PC-9 (cell line): ENCODE data around the gene FLT4.

Source experiments
- CTCF ChIP-seq: fragments of 200-600 bp; sonication (generic); conservative IDR thresholded peaks from 2 replicates; pipeline ENCODE4 v1.6.1; 2017; ENCODE audit warnings: mixed run types, antibody characterized with exemption, mild to moderate bottlenecking, moderate library complexity
- EZH2 ChIP-seq: fragments of 200-600 bp; sonication (generic); IDR thresholded peaks from 2 replicates; pipeline ENCODE4 v1.8.0; 2017; ENCODE audit warnings: antibody characterized with exemption, low read depth

GRCh38 chr5:180631549-180632383 lies 17.6 kb downstream of the FLT4 start:
- no peak for TF ChIP-seq CTCF
- no peak for TF ChIP-seq EZH2
